Astrocyte (in vitro differentiated cells and primary cell): ENCODE data around the gene TUBG2. TPM values are rescaled to one million over a fixed set of nuclear protein-coding genes. Genes with fewer than 3 reads are reported as not detected.

Experiments used
- DNase-seq: peaks from one replicate; pipeline ENCODE4 v3.0.0-alpha.2; 2010; ENCODE audit warnings: low read depth
- FAIRE-seq: peaks from 2 replicates; lab custom pipeline; 2011; peaks lifted over from hg19 to GRCh38; lab: Jason Lieb, UNC
- H2AFZ ChIP-seq: 2 replicates; pipeline ENCODE4 v1.6.0; 2012; ENCODE audit warnings: low read depth, low read length, inconsistent platforms
- H3K27ac ChIP-seq: 2 replicates; pipeline ENCODE4 v1.5.1; 2011; ENCODE audit warnings: low read depth, low read length, inconsistent platforms
- H3K27me3 ChIP-seq: 2 replicates; pipeline ENCODE4 v1.6.0; 2011; ENCODE audit warnings: low read length, inconsistent platforms; ENCODE audit not compliant: insufficient read depth
- H3K36me3 ChIP-seq: 2 replicates; pipeline ENCODE4 v1.5.1; 2011; ENCODE audit warnings: low read length, inconsistent platforms; ENCODE audit not compliant: insufficient read depth
- H3K4me1 ChIP-seq: 2 replicates; pipeline ENCODE4 v1.5.1; 2011; ENCODE audit warnings: low read length, inconsistent platforms; ENCODE audit not compliant: insufficient read depth
- H3K4me2 ChIP-seq: 2 replicates; pipeline ENCODE4 v1.6.0; 2012; ENCODE audit warnings: low read length, inconsistent platforms
- H3K4me3 ChIP-seq: 2 replicates; pipeline ENCODE4 v1.5.1; 2011; ENCODE audit warnings: low read depth, mild to moderate bottlenecking, low read length, inconsistent platforms; ENCODE audit not compliant: insufficient read depth
- H3K79me2 ChIP-seq: 2 replicates; pipeline ENCODE4 v1.6.0; 2012; ENCODE audit warnings: mild to moderate bottlenecking, low read length, inconsistent platforms; ENCODE audit not compliant: insufficient read depth
- H3K9ac ChIP-seq: 2 replicates; pipeline ENCODE4 v1.6.0; 2012; ENCODE audit warnings: mild to moderate bottlenecking, low read length, inconsistent platforms
- H3K9me3 ChIP-seq: 2 replicates; pipeline ENCODE4 v1.5.1; 2012; ENCODE audit warnings: low read depth, mild to moderate bottlenecking, low read length, inconsistent platforms; ENCODE audit not compliant: insufficient read depth
- H4K20me1 ChIP-seq: 2 replicates; pipeline ENCODE4 v1.6.0; 2012; ENCODE audit warnings: low read length, inconsistent platforms; ENCODE audit not compliant: insufficient read depth
- H3K27ac Mint-ChIP-seq: one replicate; pipeline ENCODE4 v1.8.0; 2021; ENCODE audit warnings: mild to moderate bottlenecking, mixed read lengths; ENCODE audit not compliant: unreplicated experiment
- H3K27me3 Mint-ChIP-seq: one replicate; pipeline ENCODE4 v1.8.0; 2021; ENCODE audit warnings: low read depth, mixed read lengths; ENCODE audit not compliant: unreplicated experiment
- H3K36me3 Mint-ChIP-seq: one replicate; pipeline ENCODE4 v1.8.0; 2021; ENCODE audit warnings: low read depth, mixed read lengths; ENCODE audit not compliant: unreplicated experiment
- H3K4me1 Mint-ChIP-seq: one replicate; pipeline ENCODE4 v1.8.0; 2021; ENCODE audit warnings: low read depth, mixed read lengths; ENCODE audit not compliant: unreplicated experiment
- H3K4me3 Mint-ChIP-seq: one replicate; pipeline ENCODE4 v1.8.0; 2021; ENCODE audit warnings: mild to moderate bottlenecking, moderate library complexity, mixed read lengths; ENCODE audit not compliant: unreplicated experiment
- H3K9me3 Mint-ChIP-seq: one replicate; pipeline ENCODE4 v1.8.0; 2021; ENCODE audit warnings: mild to moderate bottlenecking, mixed read lengths; ENCODE audit not compliant: unreplicated experiment
- EZH2 ChIP-seq: IDR thresholded peaks from 2 replicates; pipeline ENCODE4 v1.6.1; 2012; ENCODE audit warnings: mild to moderate bottlenecking, low read length, inconsistent platforms; ENCODE audit not compliant: insufficient read depth
- total RNA-seq: library from RNA; stranded (reverse); gene quantifications from 2 replicates; pipeline ENCODE4 v1.2.1, GENCODE V29; 2021
- TF ChIP-seq, protein P1 (sequence below): IDR thresholded peaks from 2 replicates; pipeline ENCODE4 v1.5.1; 2011; ENCODE audit warnings: low read depth, mild to moderate bottlenecking, inconsistent platforms, low read length, moderate library complexity; ENCODE audit not compliant: insufficient read depth

TUBG2 gene
- total RNA-seq, 1 donor from 2014 or later: 14.4 TPM

DNA sequence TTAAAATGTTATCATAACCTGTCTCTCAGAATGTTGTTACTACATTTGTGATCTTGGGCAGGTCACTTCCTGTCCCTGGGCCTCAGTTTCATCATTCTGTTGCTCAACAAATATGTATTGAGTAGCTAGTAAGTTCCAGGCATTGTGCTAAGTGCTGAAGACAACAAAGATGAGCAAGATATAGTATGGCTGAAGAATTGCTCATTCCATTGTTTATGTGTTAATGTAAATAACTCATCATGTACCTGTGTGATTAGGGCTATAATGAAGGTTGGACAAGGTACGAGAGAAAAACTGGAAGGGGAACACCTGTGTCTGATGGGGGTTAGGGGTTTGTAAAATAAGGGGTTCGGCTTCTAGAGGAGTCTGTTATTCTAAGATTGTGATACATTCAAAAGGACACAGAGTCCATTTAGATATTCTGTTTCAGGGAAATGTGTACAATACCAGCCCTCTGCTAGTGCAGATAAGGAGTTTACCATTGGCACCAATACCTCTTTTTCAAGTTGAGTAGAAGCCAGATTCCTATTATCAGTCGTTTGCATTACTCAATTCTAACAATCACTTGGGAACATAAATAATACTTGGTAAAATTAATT, 29.6 kb upstream of the TUBG2 start:
- no peaks in the 10 kb centered on the region for H3K9me3 ChIP-seq
- H3K4me1 Mint-ChIP-seq: no peaks in the 10 kb centered on the region
- H3K27me3 ChIP-seq: no peaks in the 10 kb centered on the region
- H3K4me3 ChIP-seq: no peak overlapping the region
- TF ChIP-seq, protein P1, sequence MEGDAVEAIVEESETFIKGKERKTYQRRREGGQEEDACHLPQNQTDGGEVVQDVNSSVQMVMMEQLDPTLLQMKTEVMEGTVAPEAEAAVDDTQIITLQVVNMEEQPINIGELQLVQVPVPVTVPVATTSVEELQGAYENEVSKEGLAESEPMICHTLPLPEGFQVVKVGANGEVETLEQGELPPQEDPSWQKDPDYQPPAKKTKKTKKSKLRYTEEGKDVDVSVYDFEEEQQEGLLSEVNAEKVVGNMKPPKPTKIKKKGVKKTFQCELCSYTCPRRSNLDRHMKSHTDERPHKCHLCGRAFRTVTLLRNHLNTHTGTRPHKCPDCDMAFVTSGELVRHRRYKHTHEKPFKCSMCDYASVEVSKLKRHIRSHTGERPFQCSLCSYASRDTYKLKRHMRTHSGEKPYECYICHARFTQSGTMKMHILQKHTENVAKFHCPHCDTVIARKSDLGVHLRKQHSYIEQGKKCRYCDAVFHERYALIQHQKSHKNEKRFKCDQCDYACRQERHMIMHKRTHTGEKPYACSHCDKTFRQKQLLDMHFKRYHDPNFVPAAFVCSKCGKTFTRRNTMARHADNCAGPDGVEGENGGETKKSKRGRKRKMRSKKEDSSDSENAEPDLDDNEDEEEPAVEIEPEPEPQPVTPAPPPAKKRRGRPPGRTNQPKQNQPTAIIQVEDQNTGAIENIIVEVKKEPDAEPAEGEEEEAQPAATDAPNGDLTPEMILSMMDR: no peak
- TF ChIP-seq EZH2: no peak
- H4K20me1 ChIP-seq: no peaks in the 10 kb centered on the region
- H3K4me3 Mint-ChIP-seq: no peak overlapping the region
- FAIRE-seq: no peak
- H3K27me3 Mint-ChIP-seq: no peaks in the 10 kb centered on the region
- DNase-seq: no peak
- H3K36me3 ChIP-seq: no peaks in the 10 kb centered on the region
- no peaks in the 10 kb centered on the region for H3K36me3 Mint-ChIP-seq
- H3K4me2 ChIP-seq: no peak overlapping the region
- no peaks in the 10 kb centered on the region for H3K4me1 ChIP-seq
- H3K9ac ChIP-seq: no peak overlapping the region
- no peaks in the 10 kb centered on the region for H3K79me2 ChIP-seq
- H2AFZ ChIP-seq: no peak overlapping the region
- H3K9me3 Mint-ChIP-seq: no peaks in the 10 kb centered on the region
- H3K27ac Mint-ChIP-seq: no peak overlapping the region
- H3K27ac ChIP-seq: no peak overlapping the region

GRCh38 chr17:42632949-42633444, 26.1 kb upstream of the TUBG2 start:
- H3K36me3 ChIP-seq: no peaks in the 10 kb centered on the region
- H3K27me3 Mint-ChIP-seq: peaks cover 2% of the 10 kb centered on the region
- H3K9me3 Mint-ChIP-seq: no peaks in the 10 kb centered on the region
- H3K4me3 ChIP-seq: no peak overlapping the region
- FAIRE-seq (no peak), DNase-seq (no peak)
- no peak overlapping the region for H3K27ac ChIP-seq
- H4K20me1 ChIP-seq: no peaks in the 10 kb centered on the region
- H3K4me3 Mint-ChIP-seq: no peak overlapping the region
- H3K36me3 Mint-ChIP-seq: no peaks in the 10 kb centered on the region
- H3K79me2 ChIP-seq: no peaks in the 10 kb centered on the region
- no peaks in the 10 kb centered on the region for H3K4me1 Mint-ChIP-seq
- no peak overlapping the region for H2AFZ ChIP-seq
- TF ChIP-seq EZH2: no peak
- TF ChIP-seq, protein P1: no peak
- no peaks in the 10 kb centered on the region for H3K4me1 ChIP-seq
- no peak overlapping the region for H3K9ac ChIP-seq
- H3K9me3 ChIP-seq: no peaks in the 10 kb centered on the region
- H3K4me2 ChIP-seq: no peak overlapping the region
- H3K27me3 ChIP-seq: no peaks in the 10 kb centered on the region
- no peak overlapping the region for H3K27ac Mint-ChIP-seq

DNA sequence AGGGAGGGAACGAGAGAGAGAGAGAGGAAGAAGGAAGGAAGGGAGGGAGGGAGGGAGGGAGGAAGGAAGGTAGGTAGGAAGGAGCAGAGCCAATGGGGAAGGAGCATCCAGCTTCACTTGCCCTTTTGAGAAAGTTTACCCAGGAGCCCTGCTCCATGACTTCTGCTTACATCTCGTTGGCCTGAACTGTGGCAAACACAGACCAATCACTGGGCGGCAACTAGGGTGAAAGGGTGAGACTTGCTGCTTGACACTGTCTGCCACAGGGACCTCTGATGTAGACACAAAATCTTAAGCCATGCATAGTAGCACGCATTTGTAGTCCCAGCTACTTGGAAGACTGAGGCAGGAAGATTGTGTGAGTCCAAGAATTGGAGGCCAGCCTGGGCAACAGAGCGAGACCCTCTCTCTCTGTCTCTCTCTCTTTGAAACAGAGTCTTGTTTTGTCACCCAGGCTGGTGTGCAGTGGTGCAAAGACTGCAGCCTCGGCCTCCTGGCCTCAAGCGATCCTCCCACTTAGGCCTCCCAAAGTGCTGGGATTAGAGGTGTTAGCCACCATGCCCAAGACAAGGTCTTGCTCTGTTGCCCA, 19.5 kb upstream of the TUBG2 start:
- peaks cover 4% of the 10 kb centered on the region for H3K27me3 ChIP-seq
- no peaks in the 10 kb centered on the region for H3K4me1 Mint-ChIP-seq
- no peak overlapping the region for H3K4me3 ChIP-seq
- no peaks in the 10 kb centered on the region for H3K4me1 ChIP-seq
- H3K36me3 ChIP-seq: no peaks in the 10 kb centered on the region
- H2AFZ ChIP-seq: no peak overlapping the region
- no peak overlapping the region for H3K4me2 ChIP-seq
- H3K36me3 Mint-ChIP-seq: no peaks in the 10 kb centered on the region
- H3K79me2 ChIP-seq: no peaks in the 10 kb centered on the region
- peaks cover 33% of the 10 kb centered on the region for H3K27me3 Mint-ChIP-seq
- no peak overlapping the region for H3K9ac ChIP-seq
- no peak overlapping the region for H3K4me3 Mint-ChIP-seq
- H3K9me3 ChIP-seq: no peaks in the 10 kb centered on the region
- no peaks in the 10 kb centered on the region for H4K20me1 ChIP-seq
- H3K27ac Mint-ChIP-seq: no peak overlapping the region
- TF ChIP-seq, protein P1: no peak
- TF ChIP-seq EZH2: no peak
- FAIRE-seq: no peak
- H3K9me3 Mint-ChIP-seq: no peaks in the 10 kb centered on the region
- no peak for DNase-seq
- no peak overlapping the region for H3K27ac ChIP-seq
